Nephron (organoid): ENCODE measurements around the gene P2RX2.

Source experiments
- H3K27ac Mint-ChIP-seq, 3 experiments: 2 replicates each; pipeline ENCODE4 v1.8.0; 2020; ENCODE audit warnings: mixed read lengths in 3 of 3, mild to moderate bottlenecking in 2 of 3, moderate library complexity in 1 of 3
- H3K27me3 Mint-ChIP-seq: 2 replicates; pipeline ENCODE4 v1.8.0; 2021; ENCODE audit warnings: low read depth, mild to moderate bottlenecking, moderate library complexity, mixed read lengths
- H3K36me3 Mint-ChIP-seq: 2 replicates; pipeline ENCODE4 v1.8.0; 2020; ENCODE audit warnings: low read depth, mixed read lengths
- H3K4me1 Mint-ChIP-seq: 2 replicates; pipeline ENCODE4 v1.8.0; 2020; ENCODE audit warnings: mixed read lengths
- H3K4me3 Mint-ChIP-seq, 3 experiments: 2 replicates each; pipeline ENCODE4 v1.8.0; 2020; ENCODE audit warnings: mild to moderate bottlenecking in 3 of 3, mixed read lengths in 3 of 3, moderate library complexity in 2 of 3
- H3K9me3 Mint-ChIP-seq: 2 replicates; pipeline ENCODE4 v1.8.0; 2020; ENCODE audit warnings: mixed read lengths
- TF ChIP-seq, protein P1 (sequence below), 3 experiments: fragments of 200-600 bp; sonication (generic); IDR thresholded peaks; one replicate each; pipeline ENCODE4 v1.5.0; 2021; ENCODE audit warnings: antibody characterized with exemption in 3 of 3; ENCODE audit not compliant: unreplicated experiment in 3 of 3

The P2RX2 gene

DNA sequence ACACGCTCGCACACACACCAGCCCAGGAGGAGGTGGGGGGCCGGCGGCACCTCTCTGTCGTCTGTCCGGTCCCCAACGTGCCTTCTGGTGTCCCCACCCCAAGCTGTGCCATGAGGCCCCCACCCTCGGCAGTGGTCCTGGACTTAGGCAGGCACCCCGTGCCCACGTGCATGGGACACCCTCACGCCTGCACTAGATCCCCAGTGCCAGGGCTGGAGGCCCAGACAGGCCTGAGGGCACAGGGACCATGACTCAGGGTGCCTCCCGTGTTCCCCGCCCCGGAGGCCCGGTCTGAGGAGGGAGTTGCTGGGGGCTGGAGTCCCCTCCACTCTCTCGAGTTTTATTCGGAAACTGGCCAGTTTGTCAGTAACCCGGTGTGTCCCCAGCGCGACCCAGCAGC, 47.0 kb upstream of the P2RX2 start:
- Mint-ChIP-seq H3K36me3 (peaks cover 4% of the 10 kb centered on the region), H3K9me3 (no peaks in the 10 kb centered on the region), H3K27ac (no peak overlapping the region), H3K4me1 (no peaks in the 10 kb centered on the region), H3K4me3 (no peak overlapping the region), H3K27me3 (no peaks in the 10 kb centered on the region)
- TF ChIP-seq, protein P1, sequence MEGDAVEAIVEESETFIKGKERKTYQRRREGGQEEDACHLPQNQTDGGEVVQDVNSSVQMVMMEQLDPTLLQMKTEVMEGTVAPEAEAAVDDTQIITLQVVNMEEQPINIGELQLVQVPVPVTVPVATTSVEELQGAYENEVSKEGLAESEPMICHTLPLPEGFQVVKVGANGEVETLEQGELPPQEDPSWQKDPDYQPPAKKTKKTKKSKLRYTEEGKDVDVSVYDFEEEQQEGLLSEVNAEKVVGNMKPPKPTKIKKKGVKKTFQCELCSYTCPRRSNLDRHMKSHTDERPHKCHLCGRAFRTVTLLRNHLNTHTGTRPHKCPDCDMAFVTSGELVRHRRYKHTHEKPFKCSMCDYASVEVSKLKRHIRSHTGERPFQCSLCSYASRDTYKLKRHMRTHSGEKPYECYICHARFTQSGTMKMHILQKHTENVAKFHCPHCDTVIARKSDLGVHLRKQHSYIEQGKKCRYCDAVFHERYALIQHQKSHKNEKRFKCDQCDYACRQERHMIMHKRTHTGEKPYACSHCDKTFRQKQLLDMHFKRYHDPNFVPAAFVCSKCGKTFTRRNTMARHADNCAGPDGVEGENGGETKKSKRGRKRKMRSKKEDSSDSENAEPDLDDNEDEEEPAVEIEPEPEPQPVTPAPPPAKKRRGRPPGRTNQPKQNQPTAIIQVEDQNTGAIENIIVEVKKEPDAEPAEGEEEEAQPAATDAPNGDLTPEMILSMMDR (IDR thresholded peaks at IDR 0.05; ENCODE audit: unreplicated experiment in 3 of 3): no peak

DNA sequence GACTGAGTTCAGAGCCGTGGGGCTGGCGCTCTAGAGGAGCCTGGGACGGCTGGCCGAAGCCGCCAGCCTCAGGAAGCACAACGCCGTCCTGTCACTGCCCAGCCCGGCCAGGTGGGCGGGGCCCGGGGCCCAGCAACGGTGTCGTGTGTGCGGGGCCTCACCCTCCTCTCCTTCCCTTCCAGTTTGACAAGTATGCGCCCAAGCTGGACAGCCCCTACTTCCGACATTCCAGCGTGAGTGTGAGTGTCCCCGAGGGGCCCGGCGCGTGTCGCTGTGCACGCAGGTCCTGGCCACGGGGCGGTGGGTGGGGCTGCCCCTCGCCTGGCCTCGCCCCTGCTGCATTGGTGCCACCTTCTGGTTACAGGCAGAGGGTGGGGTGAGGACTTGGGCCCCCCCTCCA, 46.5 kb upstream of the P2RX2 start:
- no peak overlapping the region for H3K4me3 Mint-ChIP-seq
- peaks cover 4% of the 10 kb centered on the region for H3K36me3 Mint-ChIP-seq
- H3K27me3 Mint-ChIP-seq: no peaks in the 10 kb centered on the region
- no peaks in the 10 kb centered on the region for H3K4me1 Mint-ChIP-seq
- TF ChIP-seq, protein P1 (IDR thresholded peaks at IDR 0.05; ENCODE audit: unreplicated experiment in 3 of 3): no peak
- H3K9me3 Mint-ChIP-seq: no peaks in the 10 kb centered on the region
- H3K27ac Mint-ChIP-seq: no peak overlapping the region

DNA sequence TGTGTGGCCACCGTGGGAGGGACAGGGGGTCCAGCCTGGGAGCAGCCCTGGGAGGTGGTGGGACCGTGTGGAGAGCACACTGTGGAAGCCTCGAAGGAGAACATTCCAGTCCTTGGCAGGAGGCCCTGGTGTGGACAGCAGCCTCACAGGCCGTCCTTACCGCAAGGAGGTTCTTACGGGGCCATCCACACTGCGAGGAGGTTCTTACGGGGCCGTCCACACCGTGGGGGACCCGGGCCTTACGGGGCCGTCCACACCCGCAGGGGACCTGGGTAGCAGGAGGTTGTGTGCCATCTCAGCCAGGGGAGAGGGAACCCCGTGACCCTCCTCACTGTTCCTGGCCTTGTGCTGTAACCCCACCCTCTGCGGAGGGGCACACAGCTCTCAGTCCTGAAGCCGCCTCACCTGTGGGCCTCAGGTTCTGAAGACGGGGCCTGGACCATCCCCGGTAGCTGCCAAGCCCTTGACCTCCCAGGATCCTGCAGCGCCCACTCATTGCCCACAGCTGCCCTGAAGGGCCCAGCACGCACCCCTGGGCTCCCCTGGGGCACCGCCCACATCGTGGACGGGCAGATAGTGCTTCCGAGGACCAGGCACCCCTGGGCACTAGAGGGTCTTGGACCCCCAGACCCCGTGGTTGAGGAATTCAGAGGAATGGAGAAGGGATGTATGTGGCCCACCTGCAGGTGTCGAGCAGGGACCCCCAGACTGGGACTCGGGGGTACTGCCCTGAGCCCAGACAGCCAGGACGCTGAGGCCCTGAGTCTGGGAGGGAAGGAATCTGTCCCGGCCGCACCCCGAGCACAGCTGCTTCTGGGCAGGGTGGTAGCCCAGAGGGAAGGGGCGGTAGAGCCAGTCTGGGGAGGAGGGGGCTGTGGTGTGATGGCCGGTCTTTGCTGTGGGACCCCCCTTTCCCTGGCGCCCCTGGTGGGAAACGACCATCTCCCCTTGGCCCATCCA, 45.5 kb upstream of the P2RX2 start:
- Mint-ChIP-seq H3K36me3 (peaks cover 10% of the 10 kb centered on the region), H3K4me1 (peaks cover 4% of the 10 kb centered on the region), H3K27ac (no peak overlapping the region), H3K9me3 (no peaks in the 10 kb centered on the region), H3K27me3 (no peaks in the 10 kb centered on the region), H3K4me3 (no peak overlapping the region)
- TF ChIP-seq, protein P1 (IDR thresholded peaks at IDR 0.05; ENCODE audit: unreplicated experiment in 3 of 3): no peak

DNA sequence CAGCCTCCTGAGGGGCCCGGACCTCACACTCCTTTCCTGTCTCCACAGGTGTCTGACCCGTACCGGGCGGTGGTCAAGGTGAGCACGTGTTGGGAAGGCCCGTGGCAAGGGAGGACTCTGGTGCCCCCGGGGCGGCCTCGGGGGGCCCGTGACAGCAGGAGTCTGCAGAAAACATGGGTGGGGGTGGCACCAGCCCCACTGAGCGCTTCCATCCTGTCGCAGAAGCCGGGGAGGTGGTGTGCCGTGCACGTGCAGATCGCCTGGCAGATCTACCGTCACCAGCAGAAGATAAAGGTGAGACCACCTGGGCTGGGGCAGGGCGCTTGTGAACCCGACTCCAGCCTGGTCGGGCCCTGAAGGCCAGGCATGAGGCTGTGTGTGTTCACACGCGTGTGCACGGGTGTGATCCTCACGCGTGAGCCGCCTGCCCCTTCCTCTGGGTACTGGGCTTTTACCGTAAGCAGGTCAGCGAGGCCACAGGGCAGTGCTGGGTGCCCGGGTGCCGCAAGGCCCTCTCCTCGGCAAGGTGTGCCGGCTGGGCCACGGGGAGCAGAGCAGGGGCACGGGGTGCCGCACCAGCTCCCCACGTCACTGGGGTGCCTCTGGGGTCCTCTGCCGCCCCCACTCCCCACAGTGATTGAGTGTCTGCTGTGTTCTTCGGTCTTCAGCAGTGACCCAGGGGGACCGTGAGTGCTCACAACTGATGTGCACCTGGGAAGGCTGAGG, 44.1 kb upstream of the P2RX2 start:
- TF ChIP-seq, protein P1 (IDR thresholded peaks at IDR 0.05; ENCODE audit: unreplicated experiment in 3 of 3): no peak
- Mint-ChIP-seq H3K4me3 (no peak overlapping the region), H3K27ac (no peak overlapping the region), H3K9me3 (no peaks in the 10 kb centered on the region), H3K27me3 (no peaks in the 10 kb centered on the region), H3K36me3 (peaks cover 22% of the 10 kb centered on the region), H3K4me1 (peaks cover 11% of the 10 kb centered on the region)

DNA sequence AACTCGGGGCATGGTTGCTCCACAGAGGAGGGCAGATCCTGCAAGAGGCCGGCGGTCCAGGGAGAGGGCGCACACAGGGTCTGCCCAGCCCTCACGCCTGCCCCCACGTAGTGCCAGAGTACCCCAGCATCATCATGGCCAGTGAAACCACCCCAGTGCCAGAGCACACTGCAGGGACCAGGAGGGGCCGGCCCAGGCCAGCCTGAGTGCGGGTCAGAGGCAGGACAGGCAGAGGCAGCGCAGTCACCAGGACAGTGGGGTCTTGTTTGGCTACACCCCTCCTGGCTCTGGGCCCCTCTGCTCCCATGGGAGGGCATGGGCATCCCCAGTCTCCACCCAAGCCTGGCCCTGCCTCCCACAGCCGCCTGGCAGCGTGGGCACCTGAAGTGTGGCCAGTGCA, 42.9 kb upstream of the P2RX2 start:
- H3K36me3 Mint-ChIP-seq: peaks cover 32% of the 10 kb centered on the region
- H3K27ac Mint-ChIP-seq: no peak overlapping the region

More for the DNA sequence above, 42.9 kb upstream of the P2RX2 start:
- H3K4me1 Mint-ChIP-seq: peaks cover 21% of the 10 kb centered on the region
- TF ChIP-seq, protein P1 (IDR thresholded peaks at IDR 0.05; ENCODE audit: unreplicated experiment in 3 of 3): no peak
- no peaks in the 10 kb centered on the region for H3K9me3 Mint-ChIP-seq
- no peak overlapping the region for H3K4me3 Mint-ChIP-seq
- no peaks in the 10 kb centered on the region for H3K27me3 Mint-ChIP-seq
